MG63 (cell line): Measurements from ENCODE around the gene RNU1-2. TPM values are rescaled to one million over a fixed set of nuclear protein-coding genes. Genes with fewer than 3 reads are reported as not detected.
A peak's percentile ranks its signal among the peaks of the same experiment; 100 is the strongest.
"Not testable (repeated sequence)": the region's sequence is repeated elsewhere in the genome, so short reads cannot be mapped to it uniquely, and the experiment has no call there.

Source experiments
- DNase-seq: peaks from one replicate; pipeline ENCODE4 v3.0.0-alpha.2; 2020
- H3K27me3 ChIP-seq: fragments of 250-450 bp; sonication (Bioruptor Pico); 2 replicates; pipeline ENCODE4 v1.5.1; 2020; ENCODE audit warnings: mild to moderate bottlenecking, moderate library complexity
- H3K36me3 ChIP-seq: fragments of 250-450 bp; sonication (Bioruptor Pico); 2 replicates; pipeline ENCODE4 v1.5.1; 2020; ENCODE audit warnings: mild to moderate bottlenecking, moderate library complexity
- H3K4me3 ChIP-seq: fragments of 250-450 bp; sonication (Bioruptor Pico); 2 replicates; pipeline ENCODE4 v1.5.1; 2020; ENCODE audit warnings: mild to moderate bottlenecking, moderate library complexity
- H3K9me3 ChIP-seq: fragments of 250-450 bp; sonication (Bioruptor Pico); 2 replicates; pipeline ENCODE4 v1.5.1; 2020; ENCODE audit warnings: mild to moderate bottlenecking, moderate library complexity
- total RNA-seq: library from RNA; depleted of rRNA; stranded (reverse); fragments of >200 nt; shearing (Covaris generic); gene quantifications from 2 replicates; pipeline ENCODE4 v1.2.3, GENCODE V29; 2014; ENCODE audit warnings: low replicate concordance

Gene RNU1-2
- total RNA-seq, 1 experiment from 2014 or later: not detected

- Histone ChIP-seq H3K4me3 (no peak overlapping the region), H3K27me3 (no peaks in the 10 kb centered on the region), H3K36me3 (no peaks in the 10 kb centered on the region), H3K9me3 (no peaks in the 10 kb centered on the region)
- DNase-seq: no peak
Observed at GRCh38 chr1:16918371-16918770, 22.6 kb downstream of the RNU1-2 start.

GRCh38 chr1:16918936-16919665 is 23.3 kb downstream of the RNU1-2 start:
- H3K27me3 ChIP-seq, H3K9me3 ChIP-seq, DNase-seq, H3K36me3 ChIP-seq, H3K4me3 ChIP-seq: not testable (repeated sequence)

GRCh38 chr1:16920951-16921350 is 25.2 kb downstream of the RNU1-2 start:
- H3K9me3 ChIP-seq: no peaks in the 10 kb centered on the region
- DNase-seq: no peak
- no peaks in the 10 kb centered on the region for H3K36me3 ChIP-seq
- H3K4me3 ChIP-seq: no peak overlapping the region
- H3K27me3 ChIP-seq: no peaks in the 10 kb centered on the region

- DNase-seq: peak; percentile 32
Observed at GRCh38 chr1:16921391-16922185, 25.8 kb downstream of the RNU1-2 start, which contains the start of gene CROCC. Gene CROCC, plus strand, starts transcription at chr1:16921931. Its CDS starts 88 bp downstream, at chr1:16922019.

GRCh38 chr1:16922466-16922865 is 26.7 kb downstream of the RNU1-2 start:
- no peaks in the 10 kb centered on the region for H3K9me3 ChIP-seq
- no peaks in the 10 kb centered on the region for H3K36me3 ChIP-seq
- no peak for DNase-seq
- no peaks in the 10 kb centered on the region for H3K27me3 ChIP-seq
- no peak overlapping the region for H3K4me3 ChIP-seq

More at GRCh38 chr1:16921391-16922185, 25.8 kb downstream of the RNU1-2 start, which contains the start of gene CROCC:
- Histone ChIP-seq H3K27me3 (no peaks in the 10 kb centered on the region), H3K9me3 (no peaks in the 10 kb centered on the region), H3K4me3 (no peak within 1 kb of the TSS), H3K36me3 (no peaks in the 10 kb centered on the region)

GRCh38 chr1:16922885-16923431 is 27.2 kb downstream of the RNU1-2 start:
- H3K27me3 ChIP-seq: no peaks in the 10 kb centered on the region
- H3K4me3 ChIP-seq: no peak overlapping the region
- H3K9me3 ChIP-seq: no peaks in the 10 kb centered on the region
- H3K36me3 ChIP-seq: no peaks in the 10 kb centered on the region
- DNase-seq: no peak

- Histone ChIP-seq H3K36me3 (no peaks in the 10 kb centered on the region), H3K4me3 (no peak overlapping the region), H3K9me3 (no peaks in the 10 kb centered on the region), H3K27me3 (no peaks in the 10 kb centered on the region)
- no peak for DNase-seq
Observed at GRCh38 chr1:16924216-16924918, 28.6 kb downstream of the RNU1-2 start.

- Histone ChIP-seq H3K9me3 (no peaks in the 10 kb centered on the region), H3K4me3 (no peak overlapping the region), H3K27me3 (no peaks in the 10 kb centered on the region), H3K36me3 (no peaks in the 10 kb centered on the region)
- no peak for DNase-seq
Observed at GRCh38 chr1:16924919-16925477, 29.2 kb downstream of the RNU1-2 start.

GRCh38 chr1:16925635-16926490 is 30.1 kb downstream of the RNU1-2 start:
- no peaks in the 10 kb centered on the region for H3K36me3 ChIP-seq
- no peaks in the 10 kb centered on the region for H3K27me3 ChIP-seq
- H3K4me3 ChIP-seq: no peak overlapping the region
- DNase-seq: no peak
- H3K9me3 ChIP-seq: no peaks in the 10 kb centered on the region

GRCh38 chr1:16926491-16927073 is 30.8 kb downstream of the RNU1-2 start:
- Histone ChIP-seq H3K36me3 (no peaks in the 10 kb centered on the region), H3K4me3 (no peak overlapping the region), H3K27me3 (no peaks in the 10 kb centered on the region), H3K9me3 (no peaks in the 10 kb centered on the region)
- DNase-seq: no peak

GRCh38 chr1:16927256-16927655 is 31.5 kb downstream of the RNU1-2 start:
- DNase-seq: no peak
- H3K27me3 ChIP-seq: no peaks in the 10 kb centered on the region
- H3K9me3 ChIP-seq: no peaks in the 10 kb centered on the region
- H3K36me3 ChIP-seq: no peaks in the 10 kb centered on the region
- no peak overlapping the region for H3K4me3 ChIP-seq

- Histone ChIP-seq H3K9me3 (no peaks in the 10 kb centered on the region), H3K4me3 (no peak overlapping the region)
- DNase-seq: no peak
Observed at GRCh38 chr1:16927711-16928485, 32.1 kb downstream of the RNU1-2 start.

GRCh38 chr1:16929146-16930041 is 33.6 kb downstream of the RNU1-2 start:
- DNase-seq, H3K9me3 ChIP-seq, H3K27me3 ChIP-seq, H3K36me3 ChIP-seq, H3K4me3 ChIP-seq: not testable (repeated sequence)

More at GRCh38 chr1:16927711-16928485, 32.1 kb downstream of the RNU1-2 start:
- H3K36me3 ChIP-seq: no peaks in the 10 kb centered on the region
- H3K27me3 ChIP-seq: no peaks in the 10 kb centered on the region
